Small intestine (tissue), 16 donors: ENCODE measurements around the gene ANAPC5. TPM values are rescaled to one million over a fixed set of nuclear protein-coding genes. Genes with fewer than 3 reads are reported as not detected.

Source experiments
- DNase-seq, 2 donors: peaks; one replicate each; pipeline versions ENCODE4 v3.0.0 to v3.0.0-alpha.2; 2013
- FAIRE-seq: peaks from 2 replicates; lab custom pipeline; 2012; peaks lifted over from hg19 to GRCh38; lab: Jason Lieb, UNC
- H3K27ac ChIP-seq, 3 donors: one replicate each; pipeline ENCODE4 v1.5.1; 2013; ENCODE audit warnings: low read length in 2 of 3, mild to moderate bottlenecking in 2 of 3, control low read depth in 1 of 3, inconsistent platforms in 1 of 3, low read depth in 1 of 3, moderate library complexity in 1 of 3
- H3K27me3 ChIP-seq, 3 donors: one replicate each; pipeline ENCODE4 v1.6.1; 2013; ENCODE audit warnings: low read length in 3 of 3, inconsistent platforms in 1 of 3; ENCODE audit not compliant: control insufficient read depth in 3 of 3, insufficient read depth in 3 of 3
- H3K36me3 ChIP-seq, 3 donors: one replicate each; pipeline ENCODE4 v1.6.1; 2013; ENCODE audit warnings: low read length in 3 of 3, inconsistent platforms in 1 of 3, low read depth in 1 of 3, mild to moderate bottlenecking in 1 of 3, moderate library complexity in 1 of 3; ENCODE audit not compliant: control insufficient read depth in 3 of 3, insufficient read depth in 2 of 3
- H3K4me1 ChIP-seq, 3 donors: one replicate each; pipeline ENCODE4 v1.6.1; 2013; ENCODE audit warnings: low read length in 2 of 3, inconsistent platforms in 1 of 3, low read depth in 1 of 3, mild to moderate bottlenecking in 1 of 3, moderate library complexity in 1 of 3; ENCODE audit not compliant: control insufficient read depth in 3 of 3, insufficient read depth in 2 of 3
- H3K4me3 ChIP-seq, 3 donors: one replicate each; pipeline ENCODE4 v1.5.1; 2013; ENCODE audit warnings: low read length in 3 of 3, control low read depth in 1 of 3, inconsistent platforms in 1 of 3, low read depth in 1 of 3, mild to moderate bottlenecking in 1 of 3, moderate library complexity in 1 of 3
- H3K9me3 ChIP-seq, 2 donors: one replicate each; pipeline ENCODE4 v1.6.1; 2013; ENCODE audit warnings: low read depth in 1 of 2, low read length in 1 of 2; ENCODE audit not compliant: control insufficient read depth in 2 of 2, insufficient read depth in 1 of 2
- WGBS, 3 donors: extraction: QIAGEN DNeasy Blood & Tissue Kit; methylation state at CpG; one replicate each; pipeline ENCODE4 v1.1.7; 2013; 5-methylcytosine and 5-hydroxymethylcytosine counted together
- long read RNA-seq, 10 donors: transcript quantifications; one replicate each; lab custom pipeline, GENCODE V29; 2026
- polyA plus RNA-seq, 4 donors: library from polyadenylated mRNA; stranded (reverse) in 3 of 4; unstranded in 1 of 4; fragments of 200-250 nt in 3 of 4; fragments of 120-200 nt in 1 of 4; gene quantifications; one replicate each; pipeline versions ENCODE4 v1.2.1 to v1.2.3, GENCODE V29; 2013
- donor health status: healthy with polysubstance abuse.
- donor health status: control.
- donor health status: control.
- donor health status: Bipolar disorder and iron deficiency.
- donor health status: healthy.

ANAPC5 gene
- polyA plus RNA-seq = 100 to 1,000 TPM in 1 of 4 donors, 10 to 100 TPM in 3; 65.4 to 135 (median 79.4) TPM
- long read RNA-seq, donor 1, transcript ANAPC5-218 (17 exons, 2,400 nt) = minor isoform, 8 of 89 reads
- long read RNA-seq, donor 1, transcript ANAPC5-203 (2 exons, 1,141 nt) = minor isoform, 10 of 89 reads
- long read RNA-seq, donor 1, transcript ANAPC5-201 (17 exons, 2,513 nt) = major isoform, 19 of 89 reads
- long read RNA-seq, donor 1, transcript ANAPC5-208 (9 exons, 2,077 nt) = minor isoform, 7 of 89 reads
- long read RNA-seq, donor 1, partial matches to known transcripts = 44 of 89 reads
- long read RNA-seq, donor 1, other reads (novel, unspliced or antisense) = 0 of 89 reads
- long read RNA-seq, donor 2, partial matches to known transcripts = 0 of 6 reads
- long read RNA-seq, donor 2, other reads (novel, unspliced or antisense) = 0 of 6 reads
- long read RNA-seq, donor 3, transcript ANAPC5-203 (2 exons, 1,141 nt) = major isoform, 5 of 35 reads
- long read RNA-seq, donor 3, partial matches to known transcripts = 24 of 35 reads
- long read RNA-seq, donor 3, other reads (novel, unspliced or antisense) = 0 of 35 reads
- long read RNA-seq, donor 4 = 0 reads
- long read RNA-seq, donor 5, partial matches to known transcripts = 6 of 14 reads
- long read RNA-seq, donor 5, other reads (novel, unspliced or antisense) = 0 of 14 reads
- long read RNA-seq, donor 6, transcript ANAPC5-208 (9 exons, 2,077 nt) = major isoform, 7 of 36 reads
- long read RNA-seq, donor 6, transcript ANAPC5-201 (17 exons, 2,513 nt) = major isoform, 7 of 36 reads
- long read RNA-seq, donor 6, partial matches to known transcripts = 21 of 36 reads
- long read RNA-seq, donor 6, other reads (novel, unspliced or antisense) = 0 of 36 reads
- long read RNA-seq, donor 7 = 0 reads
- long read RNA-seq, donor 8, partial matches to known transcripts = 5 of 5 reads
- long read RNA-seq, donor 8, other reads (novel, unspliced or antisense) = 0 of 5 reads
- long read RNA-seq, donor 9, partial matches to known transcripts = 0 of 2 reads
- long read RNA-seq, donor 9, other reads (novel, unspliced or antisense) = 0 of 2 reads
- long read RNA-seq, donor 10, transcript ANAPC5-201 (17 exons, 2,513 nt) = major isoform, 11 of 40 reads
- long read RNA-seq, donor 10, transcript ANAPC5-218 (17 exons, 2,400 nt) = minor isoform, 5 of 40 reads
- long read RNA-seq, donor 10, partial matches to known transcripts = 18 of 40 reads
- long read RNA-seq, donor 10, other reads (novel, unspliced or antisense) = 0 of 40 reads

DNA sequence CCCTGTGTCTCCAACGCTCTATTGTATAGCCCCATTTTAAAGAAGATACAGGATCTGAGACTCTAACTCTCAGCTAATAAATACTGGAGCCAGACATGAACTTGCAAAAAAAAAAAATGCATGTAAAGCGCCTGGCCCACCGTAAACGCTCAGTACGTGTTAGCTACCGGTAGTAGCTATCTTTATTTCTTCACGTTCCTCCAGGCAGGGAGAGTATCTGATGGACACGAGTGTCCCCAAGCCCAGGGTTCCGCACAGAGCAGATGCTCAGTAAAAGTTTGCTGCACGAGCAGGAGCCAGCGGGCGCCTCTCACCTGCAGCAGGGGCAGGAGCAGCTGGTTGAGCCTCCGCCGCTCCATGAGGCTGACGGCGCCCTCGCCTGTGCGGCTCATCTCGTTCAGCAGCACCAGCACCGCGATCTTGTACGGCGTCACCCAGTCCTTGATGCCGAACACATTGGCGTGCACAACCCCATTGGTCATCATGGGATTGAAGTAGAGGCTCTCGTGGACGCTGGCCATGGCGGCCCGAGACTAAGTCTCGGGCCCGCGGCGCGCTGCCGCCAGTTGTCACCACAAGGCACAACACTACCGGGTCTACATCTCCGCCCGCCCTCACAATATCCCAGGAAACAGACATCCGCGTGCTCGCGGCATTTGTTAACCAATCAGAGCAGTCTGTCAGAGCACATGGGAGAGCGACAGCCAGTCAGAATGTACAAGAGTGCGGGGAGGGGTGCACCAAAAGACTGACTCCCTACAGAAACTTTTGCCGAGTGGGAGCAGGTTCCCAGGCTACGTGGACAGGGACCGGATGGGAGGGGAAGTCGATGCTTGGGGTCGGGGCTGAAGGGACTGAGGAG lies at the start of gene ANAPC5:
ANAPC5 (minus strand) TSS at position 592 of the 862 bp plus-strand sequence; CDS start at position 521, 71 bp downstream.
- peaks cover 0 to 3% (median 3%) of the 10 kb centered on the region in 3 donors for H3K4me1 ChIP-seq
- H3K27me3 ChIP-seq = no peaks in the 10 kb centered on the region
- peak within 1 kb of the TSS; percentile 90 to 91 (median 91) for H3K27ac ChIP-seq
- H3K4me3 ChIP-seq = peak within 1 kb of the TSS; percentile 71 to 92 (median 85)
- H3K36me3 ChIP-seq = peaks cover 0 to 9% (median 0%) of the 10 kb centered on the region in 3 donors
- FAIRE-seq (no peak), DNase-seq (peak; percentile 97 to 99)
- 0 to 1% (median 0%) methylated on average over 49 of the region's 49 CpGs for WGBS, 3 donors
- H3K9me3 ChIP-seq = no peaks in the 10 kb centered on the region

GRCh38 chr12:121400332-121401139 lies 48.3 kb upstream of the ANAPC5 start:
- Histone ChIP-seq H3K36me3 (peaks cover 0 to 11% (median 2%) of the 10 kb centered on the region in 3 donors), H3K4me3 (peak overlapping the region; percentile 89 to 98 (median 94)), H3K4me1 (peaks cover 0 to 17% (median 3%) of the 10 kb centered on the region in 3 donors), H3K27ac (peak overlapping the region; percentile 95 to 98 (median 96)), H3K9me3 (no peaks in the 10 kb centered on the region), H3K27me3 (no peaks in the 10 kb centered on the region)
- no peak for FAIRE-seq
- 0 to 1% (median 0%) methylated on average over 45 to 48 of the region's 48 CpGs for WGBS, 3 donors
- DNase-seq = peak; percentile 84 to 85

GRCh38 chr12:121399391-121400331 lies 47.5 kb upstream of the ANAPC5 start, which contains the start of gene RNF34:
Gene RNF34 (plus strand): TSS chr12:121400118. CDS start chr12:121400213, 95 bp downstream.
- Histone ChIP-seq H3K4me1 (peaks cover 0 to 10% (median 3%) of the 10 kb centered on the region in 3 donors), H3K36me3 (peaks cover 0 to 8% (median 0%) of the 10 kb centered on the region in 3 donors), H3K9me3 (no peaks in the 10 kb centered on the region), H3K4me3 (peak within 1 kb of the TSS; percentile 89 to 98 (median 94)), H3K27me3 (no peaks in the 10 kb centered on the region), H3K27ac (peak within 1 kb of the TSS; percentile 95 to 98 (median 96))
- 0% methylated on average over 70 to 77 of the region's 77 CpGs for WGBS, 3 donors
- DNase-seq (peak; percentile 99 to 100), FAIRE-seq (no peak)

GRCh38 chr12:121398355-121398754 lies 46.1 kb upstream of the ANAPC5 start:
- Histone ChIP-seq H3K27me3 (no peaks in the 10 kb centered on the region), H3K4me3 (no peak overlapping the region), H3K9me3 (no peaks in the 10 kb centered on the region), H3K27ac (no peak overlapping the region), H3K36me3 (peaks cover 0 to 2% (median 0%) of the 10 kb centered on the region in 3 donors), H3K4me1 (peaks cover 0 to 9% (median 3%) of the 10 kb centered on the region in 3 donors)
- 96 to 99% (median 99%) methylated on average over 3 to 5 of the region's 5 CpGs for WGBS, 3 donors
- DNase-seq (no peak), FAIRE-seq (no peak)

- Histone ChIP-seq H3K4me1 (peaks cover 0 to 9% (median 3%) of the 10 kb centered on the region in 3 donors), H3K27me3 (no peaks in the 10 kb centered on the region), H3K4me3 (no peak overlapping the region), H3K27ac (no peak overlapping the region), H3K9me3 (no peaks in the 10 kb centered on the region), H3K36me3 (peaks cover 0 to 2% (median 0%) of the 10 kb centered on the region in 3 donors)
- WGBS, 3 donors = 94 to 96% (median 95%) methylated on average over 14 of the region's 14 CpGs
- no peak for DNase-seq
- no peak for FAIRE-seq
Measured at GRCh38 chr12:121397521-121397920, 45.3 kb upstream of the ANAPC5 start.

GRCh38 chr12:121392325-121392716 lies 40.1 kb upstream of the ANAPC5 start:
- Histone ChIP-seq H3K27ac (peak overlapping the region in 1 of 3 donors; percentile 25), H3K4me1 (no peaks in the 10 kb centered on the region), H3K27me3 (no peaks in the 10 kb centered on the region), H3K9me3 (no peaks in the 10 kb centered on the region), H3K36me3 (peaks cover 0 to 2% (median 0%) of the 10 kb centered on the region in 3 donors), H3K4me3 (no peak overlapping the region)
- FAIRE-seq (no peak), DNase-seq (no peak)
- 85 to 97% (median 88%) methylated on average over 3 of the region's 3 CpGs for WGBS, 3 donors
